HCT116 (cell line): Measurements from ENCODE around the gene GRIK4. TPM values are rescaled to one million over a fixed set of nuclear protein-coding genes. Genes with fewer than 3 reads are reported as not detected.

ENCODE experiments used
- ATAC-seq: fragments of 200-7000 bp; cut with Tn5 transposase; 2 replicates; pipeline ENCODE4 v1.9.1; 2020; ENCODE audit warnings: mild to moderate bottlenecking, moderate library complexity
- BruUV-seq: library from RNA; stranded (reverse); fragments of 400-500 nt; replicated peaks from 2 replicates; lab custom pipeline; 2021; lab: Mats Ljungman, UMichigan
- CTCF ChIA-PET: fragments of 300-600 bp; sonication (Branson Sonifier 250); formaldehyde crosslinking; loops from one replicate; lab custom pipeline; 2021; ENCODE audit warnings: antibody characterized with exemption; lab: Charles Lee
- POLR2A ChIA-PET: fragments of 300-600, 350-600 bp; sonication (Branson Sonifier 250); formaldehyde crosslinking; loops from one replicate; lab custom pipeline; 2021; ENCODE audit warnings: antibody characterized with exemption; lab: Charles Lee
- RAD21 ChIA-PET, 2 experiments: fragments of 300-600 bp; sonication (Branson Sonifier 250); formaldehyde crosslinking; loops; one replicate each; lab custom pipeline; 2023; ENCODE audit warnings: low total read pairs in 2 of 2; ENCODE audit not compliant: uncharacterized antibody in 2 of 2, unreplicated experiment in 2 of 2, low non-redundant PET in 1 of 2; lab: Charles Lee
- DNase-seq: peaks from one replicate; pipeline ENCODE4 v3.0.0-alpha.2; 2010; ENCODE audit warnings: low read depth, low spot score
- H2AFZ ChIP-seq: fragments of 200-600 bp; shearing (Covaris generic), sonication (generic); 2 replicates; pipeline ENCODE4 v1.6.1; 2017; ENCODE audit warnings: low read depth, mixed run types, mixed read lengths, antibody characterized with exemption, low read length; ENCODE audit not compliant: poor library complexity, severe bottlenecking
- H3K27ac ChIP-seq: 2 replicates; pipeline ENCODE4 v1.5.1; 2012; ENCODE audit warnings: low read depth, low read length
- H3K27me3 ChIP-seq: fragments of 200-600 bp; sonication (generic); 2 replicates; pipeline ENCODE4 v1.6.1; 2016; ENCODE audit warnings: mixed run types, low read length, mixed read lengths; ENCODE audit not compliant: insufficient read depth
- H3K36me3 ChIP-seq, 2 experiments: fragments of 200-500 bp in 1 of 2; fragments of 200-600 bp in 1 of 2; sonication (Bioruptor generic) in 1 of 2; sonication (generic) in 1 of 2; 2 replicates each; pipeline versions ENCODE4 v1.5.1 to v1.6.1; 2014 to 2016; ENCODE audit warnings: low read length in 2 of 2, inconsistent platforms in 1 of 2, mixed read lengths in 1 of 2, mixed run types in 1 of 2; ENCODE audit not compliant: insufficient read depth in 2 of 2, control insufficient read depth in 1 of 2
- H3K4me1 ChIP-seq, 2 experiments: fragments of 200-600 bp in 1 of 2; sonication (generic) in 1 of 2; 2 replicates each; pipeline versions ENCODE4 v1.5.1 to v1.6.1; 2012 to 2017; ENCODE audit warnings: low read length in 2 of 2, inconsistent platforms in 1 of 2, mild to moderate bottlenecking in 1 of 2, mixed read lengths in 1 of 2, mixed run types in 1 of 2, moderate library complexity in 1 of 2; ENCODE audit not compliant: insufficient read depth in 2 of 2, control insufficient read depth in 1 of 2
- H3K4me2 ChIP-seq: fragments of 200-600 bp; sonication (generic); 2 replicates; pipeline ENCODE4 v1.6.1; 2017; ENCODE audit warnings: mixed run types, low read length, mixed read lengths
- H3K4me3 ChIP-seq, 2 experiments: fragments of 200-600 bp in 1 of 2; sonication (generic) in 1 of 2; replicated peaks in 1 of 2; 2 replicates each; pipeline ENCODE4 v1.5.1; 2011 to 2016; ENCODE audit warnings: low read length in 2 of 2, control low read depth in 1 of 2, low read depth in 1 of 2, mild to moderate bottlenecking in 1 of 2, mixed read lengths in 1 of 2, mixed run types in 1 of 2
- H3K79me2 ChIP-seq: fragments of 200-600 bp; sonication (generic); 2 replicates; pipeline ENCODE4 v1.6.1; 2017; ENCODE audit warnings: mild to moderate bottlenecking, mixed run types, low read length, moderate library complexity, mixed read lengths; ENCODE audit not compliant: insufficient read depth
- H3K9ac ChIP-seq: fragments of 200-600 bp; sonication (generic); 2 replicates; pipeline ENCODE4 v1.6.1; 2016; ENCODE audit warnings: low read length, mixed read lengths
- H3K9me2 ChIP-seq: fragments of 200-600 bp; sonication (generic), shearing (Covaris generic); 2 replicates; pipeline ENCODE4 v1.6.1; 2017; ENCODE audit warnings: mixed run types, mild to moderate bottlenecking, moderate library complexity; ENCODE audit not compliant: insufficient read depth
- H3K9me3 ChIP-seq, 2 experiments: fragments of 200-500 bp in 1 of 2; fragments of 200-600 bp in 1 of 2; sonication (Bioruptor generic) in 1 of 2; sonication (generic) in 1 of 2; 2 replicates each; pipeline ENCODE4 v1.6.1; 2014 to 2017; ENCODE audit warnings: low read length in 2 of 2, mixed read lengths in 2 of 2, inconsistent platforms in 1 of 2, low read depth in 1 of 2, mild to moderate bottlenecking in 1 of 2, mixed run types in 1 of 2, moderate library complexity in 1 of 2; ENCODE audit not compliant: control insufficient read depth in 1 of 2, insufficient read depth in 1 of 2
- H4K20me1 ChIP-seq: fragments of 200-600 bp; sonication (generic), shearing (Covaris generic); 2 replicates; pipeline ENCODE4 v1.6.1; 2017; ENCODE audit warnings: mixed run types, mild to moderate bottlenecking, moderate library complexity; ENCODE audit not compliant: insufficient read depth
- CBX3 ChIP-seq: IDR thresholded peaks from 2 replicates; pipeline ENCODE4 v1.6.1; 2012; ENCODE audit warnings: low read depth
- CEBPB ChIP-seq: IDR thresholded peaks from 2 replicates; pipeline ENCODE4 v1.6.1; 2012; ENCODE audit warnings: low read depth
- CTCF ChIP-seq, 3 experiments: fragments of 200-600 bp in 1 of 3; sonication (generic) in 1 of 3; IDR thresholded peaks in 2 of 3; conservative IDR thresholded peaks in 1 of 3; 2 replicates each; pipeline ENCODE4 v1.5.1; 2012 to 2017; ENCODE audit warnings: low read depth in 2 of 3, low read length in 2 of 3, antibody characterized with exemption in 1 of 3, borderline replicate concordance in 1 of 3, control low read depth in 1 of 3, mild to moderate bottlenecking in 1 of 3, mixed read lengths in 1 of 3, mixed run types in 1 of 3, moderate library complexity in 1 of 3; ENCODE audit not compliant: insufficient read depth in 1 of 3
- EGR1 ChIP-seq: IDR thresholded peaks from 2 replicates; pipeline ENCODE4 v1.6.1; 2012; ENCODE audit warnings: low read depth
- ELF1 ChIP-seq: IDR thresholded peaks from 2 replicates; pipeline ENCODE4 v1.6.1; 2012; ENCODE audit warnings: low read depth, borderline replicate concordance
- EZH2 ChIP-seq: fragments of 200-600 bp; sonication (generic); IDR thresholded peaks from 2 replicates; pipeline ENCODE4 v1.6.1; 2017; ENCODE audit warnings: antibody characterized with exemption, mixed run types
- EZH2phosphoT487 ChIP-seq: fragments of 200-600 bp; IDR thresholded peaks from 2 replicates; pipeline ENCODE4 v1.6.1; 2018; ENCODE audit warnings: antibody characterized with exemption, borderline replicate concordance
- JUND ChIP-seq: IDR thresholded peaks from 2 replicates; pipeline ENCODE4 v1.6.1; 2012
- MAX ChIP-seq: IDR thresholded peaks from 2 replicates; pipeline ENCODE4 v1.6.1; 2012
- POLR2A ChIP-seq: IDR thresholded peaks from 2 replicates; pipeline ENCODE4 v1.7.0; 2011; ENCODE audit warnings: borderline replicate concordance; ENCODE audit not compliant: insufficient read depth, insufficient read length; ENCODE audit errors: extremely low read depth
- POLR2AphosphoS5 ChIP-seq: IDR thresholded peaks from 2 replicates; pipeline ENCODE4 v1.6.1; 2011; ENCODE audit warnings: mild to moderate bottlenecking, low read depth, low read length, moderate library complexity
- RAD21 ChIP-seq: IDR thresholded peaks from 2 replicates; pipeline ENCODE4 v1.6.1; 2012; ENCODE audit warnings: low read depth, mild to moderate bottlenecking
- SIN3A ChIP-seq: IDR thresholded peaks from 2 replicates; pipeline ENCODE4 v1.6.1; 2012; ENCODE audit warnings: low read depth
- SP1 ChIP-seq: IDR thresholded peaks from 2 replicates; pipeline ENCODE4 v1.6.1; 2012; ENCODE audit warnings: low read depth
- SRF ChIP-seq: IDR thresholded peaks from 2 replicates; pipeline ENCODE4 v1.6.1; 2012; ENCODE audit warnings: low read depth
- YY1 ChIP-seq: IDR thresholded peaks from 2 replicates; pipeline ENCODE4 v1.6.1; 2011; ENCODE audit warnings: low read length, low read depth, moderate library complexity, mild to moderate bottlenecking; ENCODE audit not compliant: insufficient replicate concordance; ENCODE audit errors: extremely low read depth
- ZBTB33 ChIP-seq: IDR thresholded peaks from 2 replicates; pipeline ENCODE4 v1.6.1; 2011; ENCODE audit warnings: mild to moderate bottlenecking, low read length, moderate library complexity; ENCODE audit not compliant: insufficient replicate concordance; ENCODE audit errors: extremely low read depth
- ZNF274 ChIP-seq: fragments of 200-500 bp; sonication (Bioruptor generic); IDR thresholded peaks from 2 replicates; pipeline ENCODE4 v1.6.1; 2014; ENCODE audit warnings: mild to moderate bottlenecking, low read depth, low read length, inconsistent platforms
- intact Hi-C: fragments of 100-400 bp; cut with micrococcal nuclease; formaldehyde crosslinking; loops from 2 replicates; pipeline ENCODE4 v1.10.0; 2022
- total RNA-seq: library from RNA; stranded (reverse); gene quantifications from one replicate; pipeline ENCODE4 v1.2.1, GENCODE V29; 2021; ENCODE audit not compliant: unreplicated experiment

The GRIK4 gene
- total RNA-seq, 1 experiment from 2014 or later = 0.52 TPM

GRCh38 chr11:120842195-120842594, 330.6 kb downstream of the GRIK4 start:
- Histone ChIP-seq H3K36me3 (no peaks in the 10 kb centered on the region), H4K20me1 (no peaks in the 10 kb centered on the region), H3K27me3 (no peaks in the 10 kb centered on the region), H3K9me2 (no peaks in the 10 kb centered on the region), H3K9ac (no peak overlapping the region), H3K4me2 (no peak overlapping the region), H3K4me1 (no peaks in the 10 kb centered on the region), H2AFZ (no peak overlapping the region), H3K79me2 (no peaks in the 10 kb centered on the region), H3K9me3 (no peaks in the 10 kb centered on the region), H3K4me3 (no peak overlapping the region), H3K27ac (no peak overlapping the region)
- intact Hi-C loops = no loop called here
- RAD21 ChIA-PET = no interaction called here
- TF ChIP-seq POLR2AphosphoS5 = no peak
- no peak for TF ChIP-seq POLR2A
- no peak for TF ChIP-seq EZH2
- no peak for TF ChIP-seq RAD21
- TF ChIP-seq ELF1 = no peak
- no peak for TF ChIP-seq SIN3A
- no peak for TF ChIP-seq EGR1
- no peak for TF ChIP-seq JUND
- TF ChIP-seq CEBPB = no peak
- no peak for TF ChIP-seq ZBTB33
- TF ChIP-seq ZNF274 = no peak
- TF ChIP-seq CTCF (IDR thresholded peaks at IDR 0.05 in 2 of 3, conservative IDR thresholded peaks at IDR 0.05 in 1 of 3; ENCODE audit: borderline replicate concordance in 1 of 3, insufficient read depth in 1 of 3, low read depth in 2 of 3, low read length in 2 of 3) = no peak
- TF ChIP-seq CBX3 = no peak
- no peak for TF ChIP-seq EZH2phosphoT487
- no peak for TF ChIP-seq SP1
- no peak for TF ChIP-seq YY1
- TF ChIP-seq SRF = no peak
- no peak for TF ChIP-seq MAX
- CTCF ChIA-PET = interaction anchor here (1.6 kb wide), 1 partner anchor 183 kb away, joined by 3 read pairs; no protein-coding TSS in a partner anchor
- ATAC-seq (peak; percentile 38; the same call in 1 of the 2 replicates), DNase-seq (no peak)
- POLR2A ChIA-PET = no interaction called here
- no TSS peak for BruUV-seq
